Mesendoderm (in vitro differentiated cells): ENCODE results near the gene ARHGEF1.
"Not testable (repeated sequence)": the region's sequence is repeated elsewhere in the genome, so short reads cannot be mapped to it uniquely, and the experiment has no call there.

Source experiments
- DNase-seq: peaks from one replicate; pipeline ENCODE4 v3.0.0; 2013
- H2AK5ac ChIP-seq: 2 replicates; pipeline ENCODE4 v1.6.1; 2013; ENCODE audit warnings: low read length, inconsistent platforms
- H2BK120ac ChIP-seq: 2 replicates; pipeline ENCODE4 v1.6.1; 2013; ENCODE audit warnings: low read depth, mild to moderate bottlenecking, low read length, moderate library complexity, mixed read lengths
- H2BK15ac ChIP-seq: replicated peaks from 2 replicates; pipeline ENCODE4 v1.6.1; 2013; ENCODE audit warnings: low read depth, mild to moderate bottlenecking, moderate library complexity
- H2BK5ac ChIP-seq: 2 replicates; pipeline ENCODE4 v1.6.1; 2013; ENCODE audit warnings: low read length, inconsistent platforms
- H3K18ac ChIP-seq: 2 replicates; pipeline ENCODE4 v1.6.1; 2013; ENCODE audit warnings: mild to moderate bottlenecking, low read length, mixed read lengths
- H3K23ac ChIP-seq: one replicate; pipeline ENCODE4 v1.6.1; 2013; ENCODE audit warnings: low read length
- H3K27ac ChIP-seq: 2 replicates; pipeline ENCODE4 v1.5.1; 2013; ENCODE audit warnings: low read depth, mild to moderate bottlenecking, inconsistent platforms, low read length, moderate library complexity
- H3K27me3 ChIP-seq: 2 replicates; pipeline ENCODE4 v1.6.1; 2013; ENCODE audit warnings: low read length, control low read depth, mild to moderate bottlenecking, inconsistent platforms; ENCODE audit not compliant: insufficient read depth, poor library complexity
- H3K36me3 ChIP-seq: 2 replicates; pipeline ENCODE4 v1.6.1; 2013; ENCODE audit warnings: low read length, inconsistent platforms; ENCODE audit not compliant: control insufficient read depth, insufficient read depth
- H3K4ac ChIP-seq: one replicate; pipeline ENCODE4 v1.6.1; 2013; ENCODE audit warnings: low read depth, mild to moderate bottlenecking, low read length, moderate library complexity
- H3K4me1 ChIP-seq: 2 replicates; pipeline ENCODE4 v1.6.1; 2013; ENCODE audit warnings: low read depth, low read length, inconsistent platforms; ENCODE audit not compliant: control insufficient read depth
- H3K4me2 ChIP-seq: 2 replicates; pipeline ENCODE4 v1.6.1; 2013; ENCODE audit warnings: low read length
- H3K4me3 ChIP-seq: 2 replicates; pipeline ENCODE4 v1.5.1; 2013; ENCODE audit warnings: mild to moderate bottlenecking, low read length
- H3K56ac ChIP-seq: one replicate; pipeline ENCODE4 v1.6.1; 2013; ENCODE audit warnings: low read length
- H3K79me1 ChIP-seq: 2 replicates; pipeline ENCODE4 v1.6.1; 2013; ENCODE audit warnings: low read length, inconsistent platforms
- H3K79me2 ChIP-seq: 2 replicates; pipeline ENCODE4 v1.6.1; 2013; ENCODE audit warnings: mild to moderate bottlenecking, low read length; ENCODE audit not compliant: control insufficient read depth, insufficient read depth
- H3K9ac ChIP-seq: 2 replicates; pipeline ENCODE4 v1.6.1; 2013; ENCODE audit warnings: low read length, inconsistent platforms
- H4K5ac ChIP-seq: one replicate; pipeline ENCODE4 v1.6.1; 2013; ENCODE audit warnings: low read length
- H4K8ac ChIP-seq: one replicate; pipeline ENCODE4 v1.6.1; 2013; ENCODE audit warnings: low read depth, mild to moderate bottlenecking, control low read depth, low read length, moderate library complexity
- WGBS: extraction: QIAGEN DNeasy Blood & Tissue Kit; methylation state at CpG from one replicate; pipeline ENCODE4 v1.1.7; 2013; ENCODE audit warnings: low lambda C conversion rate, missing lambda C conversion rate; ENCODE audit not compliant: insufficient coverage; ENCODE audit errors: extremely low coverage; 5-methylcytosine and 5-hydroxymethylcytosine counted together

ARHGEF1 gene

DNA sequence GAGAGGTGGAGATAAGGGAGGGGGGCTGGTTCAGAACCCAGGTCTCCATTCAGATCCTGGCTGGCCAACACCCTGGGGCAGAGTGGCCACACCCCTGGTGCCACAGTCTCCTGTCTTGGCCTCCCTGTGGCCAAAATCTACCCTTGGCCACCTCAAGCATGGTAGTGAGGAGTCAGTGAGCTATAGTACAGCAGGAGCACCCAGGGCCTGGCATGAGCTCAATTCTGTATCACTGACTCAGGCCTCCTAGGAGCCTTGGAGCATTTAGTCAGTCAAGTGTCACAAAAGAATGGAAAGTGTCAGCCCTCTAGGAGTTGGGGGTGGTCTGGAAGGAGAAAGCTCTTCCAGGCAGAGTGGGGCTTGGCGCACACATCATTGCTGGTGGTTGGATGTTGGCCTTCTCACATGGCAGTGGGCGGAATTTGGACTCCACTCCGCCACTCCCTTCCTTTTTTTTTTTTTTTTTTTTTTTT lies 12.5 kb upstream of the ARHGEF1 start:
- Histone ChIP-seq H3K79me1 (peaks cover 11% of the 10 kb centered on the region), H3K18ac (no peak overlapping the region), H2BK5ac (no peak overlapping the region), H2BK120ac (no peak overlapping the region), H3K56ac (no peak overlapping the region), H3K27ac (no peak overlapping the region), H3K79me2 (peaks cover 10% of the 10 kb centered on the region), H3K4me2 (no peak overlapping the region), H3K4ac (no peak overlapping the region), H3K4me1 (no peaks in the 10 kb centered on the region), H4K5ac (no peak overlapping the region), H3K9ac (no peak overlapping the region), H2AK5ac (no peak overlapping the region), H4K8ac (no peak overlapping the region), H2BK15ac (no peak overlapping the region), H3K23ac (no peak overlapping the region), H3K27me3 (no peaks in the 10 kb centered on the region), H3K4me3 (no peak overlapping the region), H3K36me3 (peaks cover 12% of the 10 kb centered on the region)
- WGBS: no CpG with 5 or more reads among the region's 3 CpGs
- DNase-seq: no peak

DNA sequence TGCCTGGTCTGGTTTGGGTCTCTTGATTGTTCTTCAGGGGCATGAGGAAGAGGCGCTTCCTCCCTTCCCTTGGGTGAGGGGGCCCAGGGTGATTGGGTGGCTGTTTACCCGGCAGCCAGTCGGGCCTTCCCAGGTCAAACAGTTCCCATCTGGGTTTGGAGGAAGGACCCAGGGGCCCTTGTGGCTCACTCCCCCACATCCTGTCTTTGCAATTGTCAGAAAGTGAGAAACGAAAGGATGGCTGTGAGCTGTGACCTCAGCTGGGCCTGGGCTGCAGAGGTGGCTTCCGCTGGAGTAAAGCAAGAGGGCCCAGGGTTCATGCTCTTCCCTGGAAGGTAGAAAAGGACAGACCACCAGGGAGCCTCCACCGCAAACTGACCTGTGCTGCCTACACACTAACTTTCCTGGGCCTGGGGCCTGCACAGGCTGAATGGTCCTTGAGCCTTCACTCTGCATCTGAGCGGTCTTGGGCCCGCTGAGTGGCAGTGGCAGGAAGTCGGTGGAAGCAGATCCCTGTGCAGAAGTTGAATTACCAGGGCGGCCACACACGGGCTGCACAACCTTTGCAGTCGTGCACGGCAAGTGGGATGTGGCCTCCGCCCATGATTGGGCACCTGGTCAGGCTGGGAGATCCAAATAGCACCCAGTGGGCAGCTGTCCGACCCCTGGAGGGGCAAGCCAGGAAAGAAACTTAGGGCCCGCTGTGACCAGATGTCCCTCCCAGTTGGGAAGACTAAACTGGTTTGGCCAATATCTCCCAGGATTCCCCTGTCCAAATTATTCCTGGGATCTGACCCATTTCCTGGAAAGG lies 11.2 kb upstream of the ARHGEF1 start:
- Histone ChIP-seq H3K23ac (no peak overlapping the region), H3K79me1 (peaks cover 5% of the 10 kb centered on the region), H3K4me3 (no peak overlapping the region), H3K27me3 (no peaks in the 10 kb centered on the region), H2BK120ac (no peak overlapping the region), H4K5ac (no peak overlapping the region), H2AK5ac (no peak overlapping the region), H3K36me3 (peaks cover 8% of the 10 kb centered on the region), H2BK15ac (no peak overlapping the region), H3K9ac (no peak overlapping the region), H3K4me1 (no peaks in the 10 kb centered on the region), H3K27ac (no peak overlapping the region), H3K18ac (no peak overlapping the region), H3K4ac (no peak overlapping the region), H3K4me2 (no peak overlapping the region), H2BK5ac (no peak overlapping the region), H3K79me2 (peaks cover 3% of the 10 kb centered on the region), H4K8ac (no peak overlapping the region), H3K56ac (no peak overlapping the region)
- WGBS: no CpG with 5 or more reads among the region's 16 CpGs
- peak; percentile 32 for DNase-seq

DNA sequence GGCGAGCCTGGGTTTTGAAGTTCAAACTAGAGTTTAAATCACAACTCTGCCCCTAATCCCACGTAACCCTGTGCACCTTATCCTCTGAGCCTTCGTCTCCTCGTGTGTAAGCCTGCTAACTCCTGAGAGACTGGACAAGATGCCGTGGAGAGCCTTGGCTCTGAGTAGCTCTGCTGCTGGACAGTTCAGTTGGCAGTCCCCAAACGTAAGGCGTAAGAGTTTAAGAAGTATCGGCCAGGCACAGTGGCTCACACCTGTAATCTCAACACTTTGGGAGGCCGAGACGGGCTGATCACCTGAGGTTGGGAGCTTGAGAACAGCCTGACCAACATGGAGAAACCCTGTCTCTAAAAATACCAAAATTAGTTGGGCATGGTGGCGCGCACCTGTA lies 10.6 kb upstream of the ARHGEF1 start:
- H3K9ac ChIP-seq: no peak overlapping the region
- no peak overlapping the region for H2BK5ac ChIP-seq
- no peak for DNase-seq
- H3K27ac ChIP-seq: no peak overlapping the region
- no peak overlapping the region for H4K8ac ChIP-seq
- no peak overlapping the region for H3K4ac ChIP-seq
- H3K27me3 ChIP-seq: no peaks in the 10 kb centered on the region
- peaks cover 3% of the 10 kb centered on the region for H3K79me2 ChIP-seq
- no peak overlapping the region for H3K23ac ChIP-seq
- no peak overlapping the region for H2BK120ac ChIP-seq
- H3K36me3 ChIP-seq: peaks cover 8% of the 10 kb centered on the region
- no peak overlapping the region for H4K5ac ChIP-seq
- H2AK5ac ChIP-seq: no peak overlapping the region
- no peak overlapping the region for H3K4me3 ChIP-seq
- no peak overlapping the region for H3K4me2 ChIP-seq
- no peak overlapping the region for H3K18ac ChIP-seq
- WGBS: no CpG with 5 or more reads among the region's 12 CpGs
- H2BK15ac ChIP-seq: no peak overlapping the region
- H3K4me1 ChIP-seq: no peaks in the 10 kb centered on the region
- H3K79me1 ChIP-seq: peaks cover 5% of the 10 kb centered on the region
- H3K56ac ChIP-seq: no peak overlapping the region

DNA sequence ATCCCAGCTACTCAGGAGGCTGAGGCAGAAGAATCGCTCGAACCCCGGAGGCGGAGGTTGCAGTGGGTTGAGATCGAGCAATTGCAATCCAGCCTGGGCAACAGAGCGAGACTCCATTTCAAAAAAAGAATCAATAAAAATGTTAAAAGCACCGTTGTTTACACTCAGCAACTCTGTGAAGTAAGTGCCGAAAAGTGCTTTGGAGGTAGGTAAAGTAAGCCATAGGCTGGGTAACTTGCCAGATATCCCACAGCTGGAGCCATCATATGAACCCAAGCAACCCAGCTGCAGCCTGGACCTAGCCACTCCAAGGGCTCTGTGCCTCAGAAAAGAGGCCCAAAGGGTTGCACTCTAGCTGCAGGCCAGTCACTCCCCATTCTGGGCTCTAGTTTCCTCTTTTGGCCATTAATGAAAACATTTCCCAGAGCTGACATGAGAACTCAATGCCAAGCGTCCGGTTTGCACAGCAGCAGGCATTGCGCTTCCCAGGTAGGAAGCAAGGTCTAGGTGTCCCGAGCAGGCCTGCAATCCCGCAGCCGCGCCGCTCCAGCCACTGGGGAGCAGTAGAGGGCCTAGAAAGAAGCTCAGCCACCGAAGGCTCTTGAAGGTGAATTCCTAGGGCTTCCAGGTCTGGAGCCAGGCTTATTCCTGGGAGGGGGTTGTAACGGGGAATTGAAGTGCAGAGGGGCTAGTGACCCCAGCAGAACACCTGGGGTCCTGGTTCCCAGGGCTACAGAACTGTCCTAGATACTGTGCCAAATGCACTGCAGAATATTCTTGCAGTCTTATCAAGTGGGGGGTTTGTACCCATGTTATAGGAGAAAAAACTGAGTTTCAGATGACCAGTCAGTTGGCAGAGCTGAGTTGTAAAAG lies 10.0 kb upstream of the ARHGEF1 start:
- H3K18ac ChIP-seq: no peak overlapping the region
- H3K4me3 ChIP-seq: no peak overlapping the region
- H3K9ac ChIP-seq: no peak overlapping the region
- no peak overlapping the region for H4K5ac ChIP-seq
- peaks cover 2% of the 10 kb centered on the region for H3K79me1 ChIP-seq
- H3K4me1 ChIP-seq: no peaks in the 10 kb centered on the region
- H3K27me3 ChIP-seq: no peaks in the 10 kb centered on the region
- peaks cover 6% of the 10 kb centered on the region for H3K36me3 ChIP-seq
- H3K79me2 ChIP-seq: peaks cover under 1% of the 10 kb centered on the region
- no peak overlapping the region for H4K8ac ChIP-seq
- no peak overlapping the region for H3K56ac ChIP-seq
- no peak overlapping the region for H2BK120ac ChIP-seq
- no peak overlapping the region for H3K4ac ChIP-seq
- H2BK15ac ChIP-seq: no peak overlapping the region
- H3K23ac ChIP-seq: no peak overlapping the region
- H2AK5ac ChIP-seq: no peak overlapping the region
- H3K4me2 ChIP-seq: no peak overlapping the region
- DNase-seq: peak; percentile 93
- no CpG with 5 or more reads among the region's 18 CpGs for WGBS
- no peak overlapping the region for H3K27ac ChIP-seq
- H2BK5ac ChIP-seq: no peak overlapping the region

DNA sequence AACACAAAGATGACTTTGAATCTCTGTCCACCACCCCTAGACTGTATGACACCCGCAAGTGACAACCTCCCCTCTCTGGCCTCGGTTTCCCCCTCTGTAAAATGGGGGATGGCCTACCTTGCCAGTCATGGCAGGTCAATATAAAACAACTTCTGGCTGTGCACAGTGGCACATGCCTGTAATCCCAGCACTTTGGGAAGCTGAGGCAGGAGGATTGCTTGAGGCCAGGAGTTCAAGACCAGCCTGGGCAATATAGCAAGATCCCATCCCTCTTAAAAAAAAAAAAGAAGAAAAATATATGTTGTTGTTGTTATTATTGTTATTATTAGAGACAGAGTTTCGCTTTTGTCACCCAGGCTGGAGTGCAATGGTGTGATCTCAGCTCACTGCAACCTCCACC lies 7.0 kb upstream of the ARHGEF1 start:
- not testable (repeated sequence) for H3K9ac ChIP-seq, H3K4ac ChIP-seq, H2AK5ac ChIP-seq, H3K23ac ChIP-seq, H2BK5ac ChIP-seq, H3K4me2 ChIP-seq, H3K27ac ChIP-seq, H4K5ac ChIP-seq, H3K18ac ChIP-seq, H4K8ac ChIP-seq, DNase-seq, H3K79me2 ChIP-seq, H3K79me1 ChIP-seq, H3K36me3 ChIP-seq, H2BK15ac ChIP-seq, H3K56ac ChIP-seq, H3K27me3 ChIP-seq, H3K4me1 ChIP-seq, H3K4me3 ChIP-seq, H2BK120ac ChIP-seq
- WGBS: no CpG with 5 or more reads among the region's 3 CpGs
